Upper lobe of left lung (tissue), 4 donors: ENCODE data around the gene POLR2I.
"Not testable (repeated sequence)": the region's sequence is repeated elsewhere in the genome, so short reads cannot be mapped to it uniquely, and the experiment has no call there.

Experiments
- CTCF ChIP-seq, 6 experiments: fragments of 450-650 bp in 4 of 6; fragments of 200-600 bp in 2 of 6; sonication (generic) in 2 of 6; IDR thresholded peaks; one replicate each; pipeline ENCODE4 v1.5.1; 2016 to 2019; ENCODE audit warnings: antibody characterized with exemption in 6 of 6
- EP300 ChIP-seq, 4 donors: sonication (generic); formaldehyde crosslinking; IDR thresholded peaks; one replicate each; pipeline ENCODE4 v1.5.1; 2017; ENCODE audit warnings: antibody characterized with exemption in 4 of 4, control low read depth in 2 of 4
- POLR2A ChIP-seq, 4 donors: fragments of 450-650 bp; IDR thresholded peaks; one replicate each; pipeline ENCODE4 v1.5.1; 2016 to 2017; ENCODE audit warnings: antibody characterized with exemption in 4 of 4, mild to moderate bottlenecking in 2 of 4
- POLR2AphosphoS5 ChIP-seq, 2 donors: sonication (generic); formaldehyde crosslinking; IDR thresholded peaks; one replicate each; pipeline ENCODE4 v1.5.1; 2017; ENCODE audit warnings: antibody characterized with exemption in 2 of 2

GRCh38 chr19:36068810-36069499, 45.7 kb downstream of the POLR2I start:
- TF ChIP-seq POLR2AphosphoS5, CTCF, EP300, POLR2A (IDR thresholded peaks at IDR 0.05): not testable (repeated sequence)
